K562 (cell line): ENCODE measurements around the gene MYMK. TPM values are rescaled to one million over a fixed set of nuclear protein-coding genes. Genes with fewer than 3 reads are reported as not detected.

Experiments used
- BRCA1 ChIP-seq, 2 experiments: fragments of 450-650 bp in 1 of 2; sonication (generic) in 1 of 2; formaldehyde crosslinking in 1 of 2; IDR thresholded peaks; 2 replicates each; pipeline versions ENCODE4 v1.5.0 to v1.6.1; 2017 to 2020; ENCODE audit warnings: mild to moderate bottlenecking in 1 of 2, missing genetic modification reagents in 1 of 2
- JUND ChIP-seq, 2 experiments: IDR thresholded peaks; 2 replicates in 1 of 2; 3 replicates in 1 of 2; pipeline ENCODE4 v1.6.1; 2011; ENCODE audit warnings: borderline replicate concordance in 2 of 2, low read depth in 2 of 2, low read length in 2 of 2, improper control_type of control experiment in 1 of 2, missing biosample characterization in 1 of 2, missing genetic modification characterization in 1 of 2, missing genetic modification reagents in 1 of 2
- MYC ChIP-seq, 2 experiments: fragments of 250-450 bp in 1 of 2; sonication (Bioruptor Pico) in 1 of 2; IDR thresholded peaks; 2 replicates each; pipeline versions ENCODE4 v1.5.1 to v1.6.1; 2012 to 2021; ENCODE audit warnings: low read depth in 2 of 2, borderline replicate concordance in 1 of 2, improper control_type of control experiment in 1 of 2, low read length in 1 of 2, mild to moderate bottlenecking in 1 of 2, moderate library complexity in 1 of 2
- NUFIP1 ChIP-seq: fragments of 450-650 bp; IDR thresholded peaks from 2 replicates; pipeline ENCODE4 v1.6.1; 2018; ENCODE audit not compliant: partially characterized antibody
- ZNF143 ChIP-seq: sonication (generic); formaldehyde crosslinking; IDR thresholded peaks from 2 replicates; pipeline ENCODE4 v1.9.0; 2022; ENCODE audit warnings: mild to moderate bottlenecking, missing genetic modification reagents
- polyA plus RNA-seq, 8 experiments: library from polyadenylated mRNA; depleted of rRNA in 4 of 8; stranded (reverse) in 5 of 8; unstranded in 3 of 8; fragments of >200 nt; fragmentation: Nextera tagmentation in 2 of 8; fragmentation: Illumina TruSeq in 1 of 8; extraction: Ambion mirVana in 2 of 8; extraction: Trizol in 1 of 8; gene quantifications; 2 replicates each; pipeline versions ENCODE4 v1.2.1 to v1.2.3, GENCODE V29; 2011 to 2014; ENCODE audit warnings: inconsistent platforms in 1 of 8, missing spikeins in 1 of 8
- total RNA-seq, 7 experiments: library from RNA; depleted of rRNA in 6 of 7; stranded (reverse); fragments of >200 nt in 6 of 7; fragmentation: Illumina TruSeq in 2 of 7; extraction: Trizol in 2 of 7; gene quantifications; 2 replicates each; pipeline versions ENCODE4 v1.2.1 to v1.2.3, GENCODE V29; 2011 to 2021; ENCODE audit warnings: low replicate concordance in 1 of 7
- TF ChIP-seq, protein P1 (sequence below): fragments of 250-450 bp; sonication (Bioruptor Pico); IDR thresholded peaks from 2 replicates; pipeline ENCODE4 v1.4.0; 2020; ENCODE audit warnings: mild to moderate bottlenecking, moderate library complexity, borderline replicate concordance
- TF ChIP-seq, protein P2 (sequence below): IDR thresholded peaks from 2 replicates; pipeline ENCODE4 v1.6.1; 2016; ENCODE audit warnings: missing genetic modification characterization, missing compliant biosample characterization

MYMK gene
- total and polyA plus RNA-seq, 9 of the 15 experiments (the other 6 are each of a cell fraction or from before 2014, with no cell fraction given) = not detected

DNA sequence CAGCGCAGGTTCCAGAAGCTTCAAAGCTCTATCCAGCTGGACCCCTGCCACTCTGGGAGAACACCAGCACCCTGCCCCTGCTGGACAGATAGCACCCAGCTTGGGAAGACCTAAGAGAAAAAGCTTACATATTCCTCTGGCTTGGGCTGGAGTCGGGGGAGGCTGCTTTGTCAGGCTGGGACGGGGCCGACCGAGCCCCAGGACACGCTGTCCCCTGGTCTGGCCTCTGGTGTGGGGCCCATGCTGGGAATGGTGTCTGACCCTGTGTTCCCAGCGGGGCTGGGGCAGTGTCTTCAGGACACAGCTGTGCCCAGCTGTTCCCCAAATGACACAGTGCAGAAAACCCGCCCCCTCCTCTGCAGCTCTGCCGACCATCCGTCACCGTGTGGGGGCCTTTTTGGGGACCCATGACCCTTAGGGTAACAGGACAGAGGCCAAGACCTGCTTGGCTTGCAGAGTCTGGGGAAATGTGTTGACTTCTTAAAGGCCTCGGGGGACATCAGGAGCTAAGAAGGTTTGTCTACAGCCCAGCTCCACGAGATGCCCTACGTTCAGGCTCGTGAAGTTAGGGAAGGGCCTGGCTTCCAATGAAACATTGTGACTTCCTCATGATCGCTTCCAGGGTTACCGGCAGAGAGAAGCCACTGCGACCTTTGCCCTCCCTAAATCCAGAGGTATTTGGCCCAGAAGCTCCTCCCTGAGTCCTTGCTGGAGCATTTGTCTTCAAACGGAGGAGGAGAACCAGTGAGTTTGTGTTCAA, 25.4 kb downstream of the MYMK start (continued):
- TF ChIP-seq MYC (IDR thresholded peaks at IDR 0.05; ENCODE audit: low read depth, low read length) (no peak), MYC (CRISPR knock-in tag; IDR thresholded peaks at IDR 0.05; ENCODE audit: borderline replicate concordance, low read depth) (no peak), BRCA1 (IDR thresholded peaks at IDR 0.05) (no peak), BRCA1 (CRISPR knock-in tag; IDR thresholded peaks at IDR 0.05) (no peak), ZNF143 (CRISPR knock-in tag) (no peak), NUFIP1 (no peak), JUND (IDR thresholded peaks at IDR 0.05; ENCODE audit: borderline replicate concordance, low read depth, low read length) (no peak), JUND (tag; IDR thresholded peaks at IDR 0.05; ENCODE audit: borderline replicate concordance, low read depth, low read length) (no peak)
- TF ChIP-seq, protein P1, sequence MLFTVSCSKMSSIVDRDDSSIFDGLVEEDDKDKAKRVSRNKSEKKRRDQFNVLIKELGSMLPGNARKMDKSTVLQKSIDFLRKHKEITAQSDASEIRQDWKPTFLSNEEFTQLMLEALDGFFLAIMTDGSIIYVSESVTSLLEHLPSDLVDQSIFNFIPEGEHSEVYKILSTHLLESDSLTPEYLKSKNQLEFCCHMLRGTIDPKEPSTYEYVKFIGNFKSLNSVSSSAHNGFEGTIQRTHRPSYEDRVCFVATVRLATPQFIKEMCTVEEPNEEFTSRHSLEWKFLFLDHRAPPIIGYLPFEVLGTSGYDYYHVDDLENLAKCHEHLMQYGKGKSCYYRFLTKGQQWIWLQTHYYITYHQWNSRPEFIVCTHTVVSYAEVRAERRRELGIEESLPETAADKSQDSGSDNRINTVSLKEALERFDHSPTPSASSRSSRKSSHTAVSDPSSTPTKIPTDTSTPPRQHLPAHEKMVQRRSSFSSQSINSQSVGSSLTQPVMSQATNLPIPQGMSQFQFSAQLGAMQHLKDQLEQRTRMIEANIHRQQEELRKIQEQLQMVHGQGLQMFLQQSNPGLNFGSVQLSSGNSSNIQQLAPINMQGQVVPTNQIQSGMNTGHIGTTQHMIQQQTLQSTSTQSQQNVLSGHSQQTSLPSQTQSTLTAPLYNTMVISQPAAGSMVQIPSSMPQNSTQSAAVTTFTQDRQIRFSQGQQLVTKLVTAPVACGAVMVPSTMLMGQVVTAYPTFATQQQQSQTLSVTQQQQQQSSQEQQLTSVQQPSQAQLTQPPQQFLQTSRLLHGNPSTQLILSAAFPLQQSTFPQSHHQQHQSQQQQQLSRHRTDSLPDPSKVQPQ (CRISPR knock-in tag) = no peak
- TF ChIP-seq, protein P2, sequence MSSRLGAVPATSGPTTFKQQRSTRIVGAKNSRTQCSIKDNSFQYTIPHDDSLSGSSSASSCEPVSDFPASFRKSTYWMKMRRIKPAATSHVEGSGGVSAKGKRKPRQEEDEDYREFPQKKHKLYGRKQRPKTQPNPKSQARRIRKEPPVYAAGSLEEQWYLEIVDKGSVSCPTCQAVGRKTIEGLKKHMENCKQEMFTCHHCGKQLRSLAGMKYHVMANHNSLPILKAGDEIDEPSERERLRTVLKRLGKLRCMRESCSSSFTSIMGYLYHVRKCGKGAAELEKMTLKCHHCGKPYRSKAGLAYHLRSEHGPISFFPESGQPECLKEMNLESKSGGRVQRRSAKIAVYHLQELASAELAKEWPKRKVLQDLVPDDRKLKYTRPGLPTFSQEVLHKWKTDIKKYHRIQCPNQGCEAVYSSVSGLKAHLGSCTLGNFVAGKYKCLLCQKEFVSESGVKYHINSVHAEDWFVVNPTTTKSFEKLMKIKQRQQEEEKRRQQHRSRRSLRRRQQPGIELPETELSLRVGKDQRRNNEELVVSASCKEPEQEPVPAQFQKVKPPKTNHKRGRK (tag) = no peak
